ENCODE results near the gene NRXN2. TPM values are rescaled to one million over a fixed set of nuclear protein-coding genes. Genes with fewer than 3 reads are reported as not detected.

NRXN2 gene
- polyA plus RNA-seq, 1 of the 3 experiments (the other 2 are of a cell fraction): 0.15 TPM

- H3K4me3 ChIP-seq (ENCODE audit: low read depth in 2 of 2, low read length in 1 of 2): no peak overlapping the region; a peak in 1 of 4 replicates
- TF ChIP-seq TAF1 (IDR thresholded peaks at IDR 0.05; ENCODE audit: borderline replicate concordance, low read depth, low read length): no peak
- TF ChIP-seq, protein P1, sequence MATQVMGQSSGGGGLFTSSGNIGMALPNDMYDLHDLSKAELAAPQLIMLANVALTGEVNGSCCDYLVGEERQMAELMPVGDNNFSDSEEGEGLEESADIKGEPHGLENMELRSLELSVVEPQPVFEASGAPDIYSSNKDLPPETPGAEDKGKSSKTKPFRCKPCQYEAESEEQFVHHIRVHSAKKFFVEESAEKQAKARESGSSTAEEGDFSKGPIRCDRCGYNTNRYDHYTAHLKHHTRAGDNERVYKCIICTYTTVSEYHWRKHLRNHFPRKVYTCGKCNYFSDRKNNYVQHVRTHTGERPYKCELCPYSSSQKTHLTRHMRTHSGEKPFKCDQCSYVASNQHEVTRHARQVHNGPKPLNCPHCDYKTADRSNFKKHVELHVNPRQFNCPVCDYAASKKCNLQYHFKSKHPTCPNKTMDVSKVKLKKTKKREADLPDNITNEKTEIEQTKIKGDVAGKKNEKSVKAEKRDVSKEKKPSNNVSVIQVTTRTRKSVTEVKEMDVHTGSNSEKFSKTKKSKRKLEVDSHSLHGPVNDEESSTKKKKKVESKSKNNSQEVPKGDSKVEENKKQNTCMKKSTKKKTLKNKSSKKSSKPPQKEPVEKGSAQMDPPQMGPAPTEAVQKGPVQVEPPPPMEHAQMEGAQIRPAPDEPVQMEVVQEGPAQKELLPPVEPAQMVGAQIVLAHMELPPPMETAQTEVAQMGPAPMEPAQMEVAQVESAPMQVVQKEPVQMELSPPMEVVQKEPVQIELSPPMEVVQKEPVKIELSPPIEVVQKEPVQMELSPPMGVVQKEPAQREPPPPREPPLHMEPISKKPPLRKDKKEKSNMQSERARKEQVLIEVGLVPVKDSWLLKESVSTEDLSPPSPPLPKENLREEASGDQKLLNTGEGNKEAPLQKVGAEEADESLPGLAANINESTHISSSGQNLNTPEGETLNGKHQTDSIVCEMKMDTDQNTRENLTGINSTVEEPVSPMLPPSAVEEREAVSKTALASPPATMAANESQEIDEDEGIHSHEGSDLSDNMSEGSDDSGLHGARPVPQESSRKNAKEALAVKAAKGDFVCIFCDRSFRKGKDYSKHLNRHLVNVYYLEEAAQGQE (IDR thresholded peaks at IDR 0.05; ENCODE audit: low read depth, low read length): no peak
- no peak for TF ChIP-seq NRF1 (IDR thresholded peaks at IDR 0.05; ENCODE audit: low read depth, low read length)
- TF ChIP-seq POLR2AphosphoS5 (IDR thresholded peaks at IDR 0.05; ENCODE audit: low read depth, low read length): no peak
- TF ChIP-seq CTCF (IDR thresholded peaks at IDR 0.05): no peak; the same call in 1 of the 2 replicates
- no peak for TF ChIP-seq IRF3 (IDR thresholded peaks at IDR 0.05; ENCODE audit: low read depth, low read length)
- no peak for TF ChIP-seq TEAD4 (IDR thresholded peaks at IDR 0.05; ENCODE audit: borderline replicate concordance, insufficient read depth)
- H3K79me2 ChIP-seq (ENCODE audit: insufficient read depth): no peaks in the 10 kb centered on the region
- ChIA-PET CTCF (interaction anchor here (0.7 to 8.6 kb wide), 31 partner anchors 8 to 401 kb away, joined by 3 to 121 read pairs (median 6); partner anchors contain the start of gene RASGRP2), POLR2A (no interaction called here)
- H3K36me3 ChIP-seq (replicated peaks in 1 of 2; ENCODE audit: control insufficient read depth in 1 of 2, insufficient read depth in 2 of 2, low read length in 1 of 2): no peaks in the 10 kb centered on the region
- H3K27me3 ChIP-seq (ENCODE audit: insufficient read depth): no peaks in the 10 kb centered on the region
- H4K20me1 ChIP-seq (ENCODE audit: insufficient read depth): no peaks in the 10 kb centered on the region
- H3K9ac ChIP-seq: no peak overlapping the region
- no peaks in the 10 kb centered on the region for H3F3A ChIP-seq (replicated peaks; ENCODE audit: insufficient read depth)
- WGBS (ENCODE audit: low lambda C conversion rate): 59% methylated on average over 13 of the region's 13 CpGs
- no peak for DNase-seq
- no peaks in the 10 kb centered on the region for H3K9me3 ChIP-seq
- H3K4me2 ChIP-seq: no peak overlapping the region
- H3K4me1 ChIP-seq (ENCODE audit: control insufficient read depth in 1 of 2, insufficient read depth in 2 of 2, low read depth in 1 of 2, low read length in 1 of 2): peaks cover 0 to 6% of the 10 kb centered on the region in 2 experiments; a peak in 1 of 4 replicates
- no peak overlapping the region for H2AFZ ChIP-seq (ENCODE audit: low read depth)
- no peaks in the 10 kb centered on the region for H3K9me2 ChIP-seq
- H3K27ac ChIP-seq (ENCODE audit: low read depth in 2 of 2, low read length in 1 of 2): no peak overlapping the region
These were observed 69.5 kb downstream of the NRXN2 start for GRCh38 chr11:64653388-64653973.
